ENCODE data around the gene PITX3. TPM values are rescaled to one million over a fixed set of nuclear protein-coding genes. Genes with fewer than 3 reads are reported as not detected.

The PITX3 gene
- total RNA-seq, 1 experiment from 2014 or later: 1.9 TPM

DNA sequence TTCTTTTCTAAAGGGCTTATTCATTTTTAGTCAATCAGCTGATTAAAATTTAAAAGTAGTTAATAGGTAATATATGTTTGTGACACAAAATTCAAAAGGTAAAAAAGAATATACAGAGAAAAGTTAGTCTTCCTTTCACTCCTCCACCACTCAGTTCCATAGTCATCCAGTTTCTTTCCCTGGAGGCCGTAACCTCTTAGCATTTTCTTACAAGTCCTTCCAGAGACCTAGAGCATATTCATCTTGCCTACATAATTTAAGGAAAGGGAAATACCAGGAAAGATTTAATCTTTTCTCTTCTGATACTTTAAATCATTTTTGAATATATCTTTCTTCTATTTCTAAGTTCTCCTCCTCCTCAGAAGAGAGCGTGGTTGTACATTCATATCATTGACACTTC lies 14.1 kb upstream of the PITX3 start:
- RAD21 ChIA-PET (ENCODE audit: low non-redundant PET in 1 of 2, low total read pairs in 2 of 2, uncharacterized antibody in 2 of 2, unreplicated experiment in 2 of 2): no interaction called here

DNA sequence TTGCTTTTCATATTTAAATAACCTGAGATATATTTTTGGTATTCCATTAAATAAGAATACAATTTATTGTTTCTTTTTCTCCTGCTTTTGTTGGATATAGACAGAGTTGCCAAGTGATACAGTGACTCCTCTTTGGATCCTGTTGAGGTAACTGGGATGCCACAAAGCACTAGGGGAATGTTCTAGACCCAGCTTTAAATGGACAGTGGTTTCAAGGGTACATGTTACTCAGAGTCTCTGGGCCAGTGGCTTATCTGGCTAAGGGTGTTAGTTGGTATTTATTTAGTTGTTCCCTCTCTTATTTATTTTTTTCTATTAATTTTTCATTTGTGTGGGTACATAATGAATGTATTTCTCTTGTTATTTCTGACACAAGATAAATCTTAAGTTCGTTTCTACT lies 13.1 kb upstream of the PITX3 start:
- H3K4me1 ChIP-seq (ENCODE audit: control insufficient read depth in 1 of 2, insufficient read depth in 2 of 2, low read length in 2 of 2): peaks cover 0 to 8% of the 10 kb centered on the region in 2 experiments; a peak in 1 of 4 replicates
- no TSS peak for BruUV-seq (replicated peaks)
- no peak overlapping the region for H3K27ac ChIP-seq (ENCODE audit: low read depth, low read length)
- ChIA-PET CTCF (interaction anchor here (1.1 to 2.0 kb wide), 2 partner anchors 12 to 22 kb away, joined by 3 to 4 read pairs; no protein-coding TSS in a partner anchor), POLR2A (no interaction called here), RAD21 (ENCODE audit: low non-redundant PET in 1 of 2, low total read pairs in 2 of 2, uncharacterized antibody in 2 of 2, unreplicated experiment in 2 of 2) (no interaction called here)
- TF ChIP-seq EZH2phosphoT487 (IDR thresholded peaks at IDR 0.05; ENCODE audit: borderline replicate concordance) (no peak), JUND (IDR thresholded peaks at IDR 0.05) (no peak), CEBPB (IDR thresholded peaks at IDR 0.05; ENCODE audit: low read depth) (no peak), RAD21 (IDR thresholded peaks at IDR 0.05; ENCODE audit: low read depth) (no peak), ZFX (IDR thresholded peaks at IDR 0.05) (no peak), ELF1 (IDR thresholded peaks at IDR 0.05; ENCODE audit: borderline replicate concordance, low read depth) (no peak), SRF (IDR thresholded peaks at IDR 0.05; ENCODE audit: low read depth) (no peak), SP1 (IDR thresholded peaks at IDR 0.05; ENCODE audit: low read depth) (no peak), EGR1 (IDR thresholded peaks at IDR 0.05; ENCODE audit: low read depth) (no peak), CBX3 (IDR thresholded peaks at IDR 0.05; ENCODE audit: low read depth) (no peak), ZNF274 (IDR thresholded peaks at IDR 0.05; ENCODE audit: low read depth, low read length) (no peak), FOSL1 (IDR thresholded peaks at IDR 0.05; ENCODE audit: low read depth) (no peak)
- TF ChIP-seq, protein P1, sequence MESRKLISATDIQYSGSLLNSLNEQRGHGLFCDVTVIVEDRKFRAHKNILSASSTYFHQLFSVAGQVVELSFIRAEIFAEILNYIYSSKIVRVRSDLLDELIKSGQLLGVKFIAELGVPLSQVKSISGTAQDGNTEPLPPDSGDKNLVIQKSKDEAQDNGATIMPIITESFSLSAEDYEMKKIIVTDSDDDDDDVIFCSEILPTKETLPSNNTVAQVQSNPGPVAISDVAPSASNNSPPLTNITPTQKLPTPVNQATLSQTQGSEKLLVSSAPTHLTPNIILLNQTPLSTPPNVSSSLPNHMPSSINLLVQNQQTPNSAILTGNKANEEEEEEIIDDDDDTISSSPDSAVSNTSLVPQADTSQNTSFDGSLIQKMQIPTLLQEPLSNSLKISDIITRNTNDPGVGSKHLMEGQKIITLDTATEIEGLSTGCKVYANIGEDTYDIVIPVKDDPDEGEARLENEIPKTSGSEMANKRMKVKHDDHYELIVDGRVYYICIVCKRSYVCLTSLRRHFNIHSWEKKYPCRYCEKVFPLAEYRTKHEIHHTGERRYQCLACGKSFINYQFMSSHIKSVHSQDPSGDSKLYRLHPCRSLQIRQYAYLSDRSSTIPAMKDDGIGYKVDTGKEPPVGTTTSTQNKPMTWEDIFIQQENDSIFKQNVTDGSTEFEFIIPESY (IDR thresholded peaks at IDR 0.05; ENCODE audit: extremely low read depth, insufficient replicate concordance, low read length): no peak
- TF ChIP-seq, protein P2, sequence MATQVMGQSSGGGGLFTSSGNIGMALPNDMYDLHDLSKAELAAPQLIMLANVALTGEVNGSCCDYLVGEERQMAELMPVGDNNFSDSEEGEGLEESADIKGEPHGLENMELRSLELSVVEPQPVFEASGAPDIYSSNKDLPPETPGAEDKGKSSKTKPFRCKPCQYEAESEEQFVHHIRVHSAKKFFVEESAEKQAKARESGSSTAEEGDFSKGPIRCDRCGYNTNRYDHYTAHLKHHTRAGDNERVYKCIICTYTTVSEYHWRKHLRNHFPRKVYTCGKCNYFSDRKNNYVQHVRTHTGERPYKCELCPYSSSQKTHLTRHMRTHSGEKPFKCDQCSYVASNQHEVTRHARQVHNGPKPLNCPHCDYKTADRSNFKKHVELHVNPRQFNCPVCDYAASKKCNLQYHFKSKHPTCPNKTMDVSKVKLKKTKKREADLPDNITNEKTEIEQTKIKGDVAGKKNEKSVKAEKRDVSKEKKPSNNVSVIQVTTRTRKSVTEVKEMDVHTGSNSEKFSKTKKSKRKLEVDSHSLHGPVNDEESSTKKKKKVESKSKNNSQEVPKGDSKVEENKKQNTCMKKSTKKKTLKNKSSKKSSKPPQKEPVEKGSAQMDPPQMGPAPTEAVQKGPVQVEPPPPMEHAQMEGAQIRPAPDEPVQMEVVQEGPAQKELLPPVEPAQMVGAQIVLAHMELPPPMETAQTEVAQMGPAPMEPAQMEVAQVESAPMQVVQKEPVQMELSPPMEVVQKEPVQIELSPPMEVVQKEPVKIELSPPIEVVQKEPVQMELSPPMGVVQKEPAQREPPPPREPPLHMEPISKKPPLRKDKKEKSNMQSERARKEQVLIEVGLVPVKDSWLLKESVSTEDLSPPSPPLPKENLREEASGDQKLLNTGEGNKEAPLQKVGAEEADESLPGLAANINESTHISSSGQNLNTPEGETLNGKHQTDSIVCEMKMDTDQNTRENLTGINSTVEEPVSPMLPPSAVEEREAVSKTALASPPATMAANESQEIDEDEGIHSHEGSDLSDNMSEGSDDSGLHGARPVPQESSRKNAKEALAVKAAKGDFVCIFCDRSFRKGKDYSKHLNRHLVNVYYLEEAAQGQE (IDR thresholded peaks at IDR 0.05; ENCODE audit: low read depth): no peak
- peaks cover 2 to 3% of the 10 kb centered on the region in 2 experiments; a peak in 1 of 4 replicates for H3K36me3 ChIP-seq (ENCODE audit: control insufficient read depth in 1 of 2, insufficient read depth in 2 of 2, low read length in 2 of 2)
- H3K9me2 ChIP-seq (ENCODE audit: insufficient read depth): no peaks in the 10 kb centered on the region
- H2AFZ ChIP-seq (ENCODE audit: low read depth, low read length, poor library complexity, severe bottlenecking): no peak overlapping the region
- ATAC-seq (no peak), DNase-seq (ENCODE audit: low read depth, low spot score) (no peak)
- H3K9me3 ChIP-seq (ENCODE audit: control insufficient read depth in 1 of 2, insufficient read depth in 1 of 2, low read depth in 1 of 2, low read length in 2 of 2): no peaks in the 10 kb centered on the region
- H3K4me3 ChIP-seq (replicated peaks in 1 of 2; ENCODE audit: low read depth in 1 of 2, low read length in 2 of 2): no peak overlapping the region
- H3K9ac ChIP-seq (ENCODE audit: low read length): no peak overlapping the region
- H3K4me2 ChIP-seq (ENCODE audit: low read length): no peak overlapping the region
- intact Hi-C loops (cut with micrococcal nuclease): no loop called here
- H3K27me3 ChIP-seq (ENCODE audit: insufficient read depth, low read length): no peaks in the 10 kb centered on the region
- peaks cover 87% of the 10 kb centered on the region for H3K79me2 ChIP-seq (ENCODE audit: insufficient read depth, low read length)
- H4K20me1 ChIP-seq (ENCODE audit: insufficient read depth): no peaks in the 10 kb centered on the region

More for the DNA sequence above, 14.1 kb upstream of the PITX3 start:
- H3K79me2 ChIP-seq (ENCODE audit: insufficient read depth, low read length): peaks cover 78% of the 10 kb centered on the region
- no peak for TF ChIP-seq RAD21 (IDR thresholded peaks at IDR 0.05; ENCODE audit: low read depth)
- ATAC-seq (no peak), DNase-seq (ENCODE audit: low read depth, low spot score) (no peak)
- no peaks in the 10 kb centered on the region for H3K9me3 ChIP-seq (ENCODE audit: control insufficient read depth in 1 of 2, insufficient read depth in 1 of 2, low read depth in 1 of 2, low read length in 2 of 2)
- no peak overlapping the region for H3K9ac ChIP-seq (ENCODE audit: low read length)
- H3K9me2 ChIP-seq (ENCODE audit: insufficient read depth): no peaks in the 10 kb centered on the region
- H3K27ac ChIP-seq (ENCODE audit: low read depth, low read length): no peak overlapping the region
- no peaks in the 10 kb centered on the region for H3K27me3 ChIP-seq (ENCODE audit: insufficient read depth, low read length)
- H3K4me2 ChIP-seq (ENCODE audit: low read length): no peak overlapping the region
- no peak overlapping the region for H2AFZ ChIP-seq (ENCODE audit: low read depth, low read length, poor library complexity, severe bottlenecking)
- no TSS peak for BruUV-seq (replicated peaks)
- H3K4me3 ChIP-seq (replicated peaks in 1 of 2; ENCODE audit: low read depth in 1 of 2, low read length in 2 of 2): no peak overlapping the region
- ChIA-PET CTCF (no interaction called here), POLR2A (no interaction called here)
- H4K20me1 ChIP-seq (ENCODE audit: insufficient read depth): no peaks in the 10 kb centered on the region
- intact Hi-C loops (cut with micrococcal nuclease): no loop called here
- H3K4me1 ChIP-seq (ENCODE audit: control insufficient read depth in 1 of 2, insufficient read depth in 2 of 2, low read length in 2 of 2): peaks cover 0 to 4% of the 10 kb centered on the region in 2 experiments; a peak in 1 of 4 replicates
- peaks cover 6 to 11% of the 10 kb centered on the region in 2 experiments; a peak in 3 of 4 replicates for H3K36me3 ChIP-seq (ENCODE audit: control insufficient read depth in 1 of 2, insufficient read depth in 2 of 2, low read length in 2 of 2)

Measured in HCT116 (cell line).